GM19238 (cell line): Measurements from ENCODE around the gene IRF4.

Source experiments
- DNase-seq: peaks from one replicate; pipeline ENCODE4 v3.0.0; 2011; ENCODE audit warnings: low spot score; ENCODE audit not compliant: insufficient read length

IRF4 gene

GRCh38 chr6:353642-354614, 37.6 kb upstream of the IRF4 start:
- DNase-seq: no peak

- no peak for DNase-seq
Observed at GRCh38 chr6:354631-355280, 36.8 kb upstream of the IRF4 start.

- DNase-seq: no peak
Observed at GRCh38 chr6:355373-356208, 36.0 kb upstream of the IRF4 start.

GRCh38 chr6:356828-357251, 34.7 kb upstream of the IRF4 start:
- DNase-seq: no peak

- no peak for DNase-seq
Observed at GRCh38 chr6:357261-357790, 34.2 kb upstream of the IRF4 start.

GRCh38 chr6:357791-358341, 33.7 kb upstream of the IRF4 start:
- DNase-seq: no peak

GRCh38 chr6:358432-358831, 33.1 kb upstream of the IRF4 start:
- no peak for DNase-seq

GRCh38 chr6:358847-359246, 32.7 kb upstream of the IRF4 start:
- no peak for DNase-seq

- DNase-seq: no peak
Observed at GRCh38 chr6:359261-360035, 32.1 kb upstream of the IRF4 start.

GRCh38 chr6:360349-360748, 31.2 kb upstream of the IRF4 start:
- no peak for DNase-seq

GRCh38 chr6:360764-361373, 30.7 kb upstream of the IRF4 start:
- no peak for DNase-seq

- DNase-seq: no peak
Observed at GRCh38 chr6:361411-362132, 30.0 kb upstream of the IRF4 start.

GRCh38 chr6:362231-362923, 29.2 kb upstream of the IRF4 start:
- DNase-seq: no peak

GRCh38 chr6:362924-363249, 28.7 kb upstream of the IRF4 start:
- DNase-seq: no peak

GRCh38 chr6:363291-363690, 28.3 kb upstream of the IRF4 start:
- DNase-seq: no peak

- no peak for DNase-seq
Observed at GRCh38 chr6:363909-364308, 27.6 kb upstream of the IRF4 start.

- DNase-seq: no peak
Observed at GRCh38 chr6:364609-365540, 26.7 kb upstream of the IRF4 start.

- no peak for DNase-seq
Observed at GRCh38 chr6:365835-366234, 25.7 kb upstream of the IRF4 start.
